ENCODE results near the gene FAM120AOS.

Gene FAM120AOS

DNA sequence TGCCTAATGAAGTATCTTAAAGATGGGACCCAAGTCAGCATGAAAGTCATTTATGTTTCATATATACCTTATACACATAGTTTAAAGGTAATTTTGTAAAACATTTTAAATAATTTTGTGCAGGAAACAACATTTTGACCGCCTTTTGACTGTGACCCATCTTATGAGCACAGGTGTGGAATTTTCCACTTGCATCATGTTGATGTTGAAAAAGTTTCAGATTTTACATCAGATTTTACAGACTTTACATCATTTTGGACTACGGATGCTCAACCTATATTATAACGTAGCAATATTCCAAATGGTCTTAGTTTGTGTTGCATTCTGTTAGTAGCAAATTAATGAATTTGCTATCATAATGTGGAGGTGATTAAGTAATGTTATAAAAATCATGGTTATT is 21.7 kb upstream of the FAM120AOS start:
- Histone ChIP-seq H3K27ac (ENCODE audit: low read depth, low read length) (no peak overlapping the region), H2BK12ac (ENCODE audit: low read length) (no peak overlapping the region), H3K79me2 (ENCODE audit: control insufficient read depth, insufficient read depth, low read length, poor library complexity) (no peaks in the 10 kb centered on the region), H3K4me2 (ENCODE audit: low read length) (no peak overlapping the region), H3K23ac (ENCODE audit: low read length) (no peak overlapping the region), H3K4me3 (ENCODE audit: low read depth, low read length) (no peak overlapping the region), H2AFZ (ENCODE audit: insufficient read depth, low read length, poor library complexity) (no peak overlapping the region), H4K91ac (ENCODE audit: low read depth, low read length) (no peak overlapping the region), H3K18ac (ENCODE audit: low read length) (no peak overlapping the region), H3K27me3 (ENCODE audit: insufficient read depth, low read length) (no peaks in the 10 kb centered on the region), H3K9me3 (ENCODE audit: insufficient read depth, low read depth, low read length) (no peaks in the 10 kb centered on the region), H3K4me1 (ENCODE audit: control insufficient read depth in 1 of 2, insufficient read depth in 2 of 2, low read length in 2 of 2) (peaks cover 0 to 2% of the 10 kb centered on the region in 2 experiments), H3K79me1 (ENCODE audit: low read length) (no peaks in the 10 kb centered on the region), H3K36me3 (ENCODE audit: control insufficient read depth in 1 of 2, insufficient read depth in 2 of 2, low read length in 2 of 2) (peaks cover 0 to 2% of the 10 kb centered on the region in 2 experiments), H2AK5ac (ENCODE audit: low read length) (no peak overlapping the region), H2BK120ac (ENCODE audit: insufficient read depth, low read length, poor library complexity) (no peak overlapping the region), H3K9ac (ENCODE audit: low read length) (no peak overlapping the region), H2BK5ac (ENCODE audit: low read depth, low read length, poor library complexity) (no peak overlapping the region), H4K8ac (ENCODE audit: low read depth, low read length) (no peak overlapping the region), H3K4ac (ENCODE audit: low read depth, low read length) (no peak overlapping the region), H3K14ac (ENCODE audit: low read length) (no peak overlapping the region), H4K12ac (ENCODE audit: low read depth, low read length) (no peak overlapping the region)
- WGBS (ENCODE audit: extremely low coverage, insufficient coverage, insufficient read length), result no CpG with 5 or more reads among the region's 3 CpGs
- DNase-seq, result peak in 1 of 2 donors; percentile 34

DNA sequence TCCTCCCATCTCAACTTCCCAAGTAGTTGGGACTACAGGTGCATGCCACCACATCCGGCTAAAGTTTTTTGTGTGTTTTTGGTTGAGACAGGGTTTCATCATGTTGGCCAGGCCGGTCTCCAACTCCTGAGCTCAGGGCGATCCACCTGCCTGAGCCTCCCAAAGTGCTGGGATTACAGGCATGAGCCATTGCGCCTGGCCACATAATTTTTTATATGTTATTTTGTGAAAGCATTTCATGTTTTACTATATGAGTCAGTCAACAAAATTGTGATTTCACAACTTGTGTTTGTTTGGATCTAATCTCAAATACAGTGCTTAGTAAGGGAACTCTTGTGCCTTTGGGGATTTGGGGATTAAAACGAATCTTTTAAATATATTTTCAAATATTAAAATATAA is 20.0 kb upstream of the FAM120AOS start:
- Histone ChIP-seq H3K4me2 (ENCODE audit: low read length) (no peak overlapping the region), H4K12ac (ENCODE audit: low read depth, low read length) (no peak overlapping the region), H3K9ac (ENCODE audit: low read length) (no peak overlapping the region), H3K14ac (ENCODE audit: low read length) (no peak overlapping the region), H2BK120ac (ENCODE audit: insufficient read depth, low read length, poor library complexity) (no peak overlapping the region), H3K4ac (ENCODE audit: low read depth, low read length) (no peak overlapping the region), H3K27me3 (ENCODE audit: insufficient read depth, low read length) (no peaks in the 10 kb centered on the region), H3K27ac (ENCODE audit: low read depth, low read length) (no peak overlapping the region), H3K23ac (ENCODE audit: low read length) (no peak overlapping the region), H3K79me2 (ENCODE audit: control insufficient read depth, insufficient read depth, low read length, poor library complexity) (peaks cover 3% of the 10 kb centered on the region), H3K18ac (ENCODE audit: low read length) (no peak overlapping the region), H2AK5ac (ENCODE audit: low read length) (no peak overlapping the region), H3K4me1 (ENCODE audit: control insufficient read depth in 1 of 2, insufficient read depth in 2 of 2, low read length in 2 of 2) (peaks cover 2 to 3% of the 10 kb centered on the region in 2 experiments), H4K8ac (ENCODE audit: low read depth, low read length) (no peak overlapping the region), H3K4me3 (ENCODE audit: low read depth, low read length) (no peak overlapping the region), H3K79me1 (ENCODE audit: low read length) (no peaks in the 10 kb centered on the region), H2AFZ (ENCODE audit: insufficient read depth, low read length, poor library complexity) (no peak overlapping the region), H4K91ac (ENCODE audit: low read depth, low read length) (no peak overlapping the region), H3K36me3 (ENCODE audit: control insufficient read depth in 1 of 2, insufficient read depth in 2 of 2, low read length in 2 of 2) (peaks cover 0 to 2% of the 10 kb centered on the region in 2 experiments), H2BK12ac (ENCODE audit: low read length) (no peak overlapping the region), H2BK5ac (ENCODE audit: low read depth, low read length, poor library complexity) (no peak overlapping the region), H3K9me3 (ENCODE audit: insufficient read depth, low read depth, low read length) (no peaks in the 10 kb centered on the region)
- no CpG with 5 or more reads among the region's 5 CpGs for WGBS (ENCODE audit: extremely low coverage, insufficient coverage, insufficient read length)
- peak; percentile 38 to 84 for DNase-seq

DNA sequence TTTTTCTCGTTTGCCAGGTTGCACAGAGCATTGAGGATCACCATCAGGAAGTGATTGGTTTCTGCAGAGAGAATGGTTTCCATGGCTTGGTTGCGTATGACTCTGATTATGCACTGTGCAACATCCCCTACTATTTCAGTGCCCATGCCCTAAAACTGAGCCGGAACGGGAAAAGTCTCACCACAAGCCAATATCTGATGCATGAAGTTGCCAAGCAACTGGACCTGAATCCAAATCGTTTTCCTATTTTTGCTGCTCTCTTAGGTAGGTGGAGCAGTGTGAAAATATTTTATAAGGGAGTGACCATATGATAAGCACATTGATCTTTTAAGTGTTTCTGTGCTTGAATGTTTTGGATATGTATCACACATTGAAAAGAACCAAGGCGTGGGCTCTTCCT is 17.7 kb upstream of the FAM120AOS start:
- no peak overlapping the region for H3K23ac ChIP-seq (ENCODE audit: low read length)
- no CpG with 5 or more reads among the region's 6 CpGs for WGBS (ENCODE audit: extremely low coverage, insufficient coverage, insufficient read length)

DNA sequence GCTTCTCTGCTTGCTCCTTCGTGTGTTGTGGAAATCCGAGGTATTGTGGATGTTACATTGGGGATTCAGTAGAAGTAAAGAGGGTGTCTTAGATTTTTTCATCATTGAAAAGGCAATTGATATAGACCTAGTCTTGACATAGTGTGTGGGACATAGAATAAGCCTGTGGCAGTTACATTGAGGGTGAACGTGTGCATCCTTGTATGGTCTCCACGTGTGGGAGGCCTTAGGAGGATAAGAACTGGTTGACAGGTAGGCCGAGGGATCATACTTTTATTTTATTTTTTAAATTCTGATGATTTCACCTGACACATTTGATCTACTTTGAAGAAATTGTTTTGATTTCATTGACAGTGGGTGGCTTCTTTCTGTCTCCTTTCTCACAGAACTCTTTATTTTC is 17.0 kb upstream of the FAM120AOS start:
- no peaks in the 10 kb centered on the region for H3K9me3 ChIP-seq (ENCODE audit: insufficient read depth, low read depth, low read length)
- H3K79me2 ChIP-seq (ENCODE audit: control insufficient read depth, insufficient read depth, low read length, poor library complexity), result peaks cover 11% of the 10 kb centered on the region
- H3K4ac ChIP-seq (ENCODE audit: low read depth, low read length), result no peak overlapping the region
- H3K27ac ChIP-seq (ENCODE audit: low read depth, low read length), result no peak overlapping the region
- H3K4me3 ChIP-seq (ENCODE audit: low read depth, low read length), result no peak overlapping the region
- H2AFZ ChIP-seq (ENCODE audit: insufficient read depth, low read length, poor library complexity), result no peak overlapping the region
- no peaks in the 10 kb centered on the region for H3K27me3 ChIP-seq (ENCODE audit: insufficient read depth, low read length)
- peaks cover 0 to 2% of the 10 kb centered on the region in 2 experiments for H3K36me3 ChIP-seq (ENCODE audit: control insufficient read depth in 1 of 2, insufficient read depth in 2 of 2, low read length in 2 of 2)
- no peak overlapping the region for H3K9ac ChIP-seq (ENCODE audit: low read length)
- H2BK5ac ChIP-seq (ENCODE audit: low read depth, low read length, poor library complexity), result no peak overlapping the region
- peaks cover 2 to 3% of the 10 kb centered on the region in 2 experiments for H3K4me1 ChIP-seq (ENCODE audit: control insufficient read depth in 1 of 2, insufficient read depth in 2 of 2, low read length in 2 of 2)
- H3K18ac ChIP-seq (ENCODE audit: low read length), result no peak overlapping the region
- no peak overlapping the region for H3K4me2 ChIP-seq (ENCODE audit: low read length)
- no peak overlapping the region for H2AK5ac ChIP-seq (ENCODE audit: low read length)
- no peak overlapping the region for H3K14ac ChIP-seq (ENCODE audit: low read length)
- no peak overlapping the region for H3K23ac ChIP-seq (ENCODE audit: low read length)
- no CpG with 5 or more reads among the region's 5 CpGs for WGBS (ENCODE audit: extremely low coverage, insufficient coverage, insufficient read length)
- DNase-seq, result no peak
- H4K12ac ChIP-seq (ENCODE audit: low read depth, low read length), result no peak overlapping the region
- no peaks in the 10 kb centered on the region for H3K79me1 ChIP-seq (ENCODE audit: low read length)
- no peak overlapping the region for H2BK120ac ChIP-seq (ENCODE audit: insufficient read depth, low read length, poor library complexity)
- H4K8ac ChIP-seq (ENCODE audit: low read depth, low read length), result no peak overlapping the region
- no peak overlapping the region for H2BK12ac ChIP-seq (ENCODE audit: low read length)
- H4K91ac ChIP-seq (ENCODE audit: low read depth, low read length), result no peak overlapping the region

More for the DNA sequence above, 17.7 kb upstream of the FAM120AOS start:
- no peaks in the 10 kb centered on the region for H3K27me3 ChIP-seq (ENCODE audit: insufficient read depth, low read length)
- H3K4me2 ChIP-seq (ENCODE audit: low read length), result no peak overlapping the region
- no peaks in the 10 kb centered on the region for H3K79me1 ChIP-seq (ENCODE audit: low read length)
- H3K27ac ChIP-seq (ENCODE audit: low read depth, low read length), result no peak overlapping the region
- no peak overlapping the region for H3K14ac ChIP-seq (ENCODE audit: low read length)
- H4K12ac ChIP-seq (ENCODE audit: low read depth, low read length), result no peak overlapping the region
- no peak overlapping the region for H2AK5ac ChIP-seq (ENCODE audit: low read length)
- peaks cover 0 to 2% of the 10 kb centered on the region in 2 experiments for H3K36me3 ChIP-seq (ENCODE audit: control insufficient read depth in 1 of 2, insufficient read depth in 2 of 2, low read length in 2 of 2)
- H2BK120ac ChIP-seq (ENCODE audit: insufficient read depth, low read length, poor library complexity), result no peak overlapping the region
- peaks cover 11% of the 10 kb centered on the region for H3K79me2 ChIP-seq (ENCODE audit: control insufficient read depth, insufficient read depth, low read length, poor library complexity)
- H4K91ac ChIP-seq (ENCODE audit: low read depth, low read length), result no peak overlapping the region
- H3K9me3 ChIP-seq (ENCODE audit: insufficient read depth, low read depth, low read length), result no peaks in the 10 kb centered on the region
- H3K4me1 ChIP-seq (ENCODE audit: control insufficient read depth in 1 of 2, insufficient read depth in 2 of 2, low read length in 2 of 2), result peaks cover 2 to 3% of the 10 kb centered on the region in 2 experiments
- H2AFZ ChIP-seq (ENCODE audit: insufficient read depth, low read length, poor library complexity), result no peak overlapping the region
- no peak overlapping the region for H3K4me3 ChIP-seq (ENCODE audit: low read depth, low read length)
- DNase-seq, result no peak
- H4K8ac ChIP-seq (ENCODE audit: low read depth, low read length), result no peak overlapping the region
- H3K9ac ChIP-seq (ENCODE audit: low read length), result no peak overlapping the region
- no peak overlapping the region for H3K4ac ChIP-seq (ENCODE audit: low read depth, low read length)
- no peak overlapping the region for H2BK12ac ChIP-seq (ENCODE audit: low read length)
- H2BK5ac ChIP-seq (ENCODE audit: low read depth, low read length, poor library complexity), result no peak overlapping the region
- no peak overlapping the region for H3K18ac ChIP-seq (ENCODE audit: low read length)
